ENCODE data around the gene CLMP. TPM values are rescaled to one million over a fixed set of nuclear protein-coding genes. Genes with fewer than 3 reads are reported as not detected.

The CLMP gene
- total RNA-seq, 1 experiment from 2014 or later, result 3.2 TPM

DNA sequence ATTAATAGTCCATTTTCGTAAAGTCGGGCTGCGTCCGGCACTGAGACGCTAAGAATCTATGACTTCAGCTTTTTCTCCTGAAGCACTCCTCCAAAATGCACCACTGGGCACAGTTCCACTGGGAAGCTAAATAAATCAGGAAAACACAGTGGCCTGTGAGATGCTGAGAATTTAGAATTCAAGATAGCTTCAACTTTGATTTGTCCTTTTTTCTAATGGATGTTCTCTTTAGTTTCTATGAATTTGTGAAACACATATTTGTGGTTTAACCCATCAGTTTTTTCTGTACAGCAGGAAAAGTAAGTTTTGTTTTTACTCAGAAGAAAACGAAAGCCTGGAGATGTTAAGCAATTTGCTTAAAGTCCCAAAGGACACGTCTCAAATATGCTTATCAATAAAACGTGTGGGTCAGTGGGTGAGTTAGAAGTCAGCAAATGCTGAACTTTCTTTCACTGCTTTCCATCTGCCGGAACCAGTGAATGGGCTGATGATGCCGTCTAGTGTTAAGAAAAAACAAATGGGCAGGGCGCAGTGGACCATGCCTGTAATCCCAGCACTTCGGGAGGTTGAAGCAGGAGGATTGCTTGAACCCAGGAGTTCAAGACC lies 40.7 kb upstream of the CLMP start:
- 0 out of 2 replicates have a peak, but pooled peaks cover under 1% of the 10 kb centered on the region for H3K27me3 ChIP-seq (ENCODE audit: insufficient read depth, low read length)
- ATAC-seq, result peak; percentile 81
- intact Hi-C loops (cut with micrococcal nuclease), result loop anchor here (1.0 to 5.0 kb wide), 2 partner anchors 124 to 373 kb away; no protein-coding TSS in a partner anchor
- ChIA-PET RAD21 (ENCODE audit: low non-redundant PET in 1 of 2, low total read pairs in 2 of 2, uncharacterized antibody in 2 of 2, unreplicated experiment in 2 of 2) (interaction anchor here in 1 of 2 experiments (2.0 kb wide), 1 partner anchor 133 kb away, joined by 4 read pairs; no protein-coding TSS in a partner anchor), CTCF (interaction anchor here (0.7 to 3.8 kb wide), 12 partner anchors 9 to 132 kb away, joined by 3 to 44 read pairs (median 4); no protein-coding TSS in a partner anchor), POLR2A (interaction anchor here (1.0 kb wide), 1 partner anchor 26 kb away, joined by 3 read pairs; no protein-coding TSS in a partner anchor)
- peak overlapping the region; percentile 50 for H2AFZ ChIP-seq (ENCODE audit: low read depth, low read length, poor library complexity, severe bottlenecking)
- TF ChIP-seq, protein P1, sequence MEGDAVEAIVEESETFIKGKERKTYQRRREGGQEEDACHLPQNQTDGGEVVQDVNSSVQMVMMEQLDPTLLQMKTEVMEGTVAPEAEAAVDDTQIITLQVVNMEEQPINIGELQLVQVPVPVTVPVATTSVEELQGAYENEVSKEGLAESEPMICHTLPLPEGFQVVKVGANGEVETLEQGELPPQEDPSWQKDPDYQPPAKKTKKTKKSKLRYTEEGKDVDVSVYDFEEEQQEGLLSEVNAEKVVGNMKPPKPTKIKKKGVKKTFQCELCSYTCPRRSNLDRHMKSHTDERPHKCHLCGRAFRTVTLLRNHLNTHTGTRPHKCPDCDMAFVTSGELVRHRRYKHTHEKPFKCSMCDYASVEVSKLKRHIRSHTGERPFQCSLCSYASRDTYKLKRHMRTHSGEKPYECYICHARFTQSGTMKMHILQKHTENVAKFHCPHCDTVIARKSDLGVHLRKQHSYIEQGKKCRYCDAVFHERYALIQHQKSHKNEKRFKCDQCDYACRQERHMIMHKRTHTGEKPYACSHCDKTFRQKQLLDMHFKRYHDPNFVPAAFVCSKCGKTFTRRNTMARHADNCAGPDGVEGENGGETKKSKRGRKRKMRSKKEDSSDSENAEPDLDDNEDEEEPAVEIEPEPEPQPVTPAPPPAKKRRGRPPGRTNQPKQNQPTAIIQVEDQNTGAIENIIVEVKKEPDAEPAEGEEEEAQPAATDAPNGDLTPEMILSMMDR (IDR thresholded peaks at IDR 0.05 in 2 of 3, conservative IDR thresholded peaks at IDR 0.05 in 1 of 3; ENCODE audit: borderline replicate concordance in 1 of 3, insufficient read depth in 1 of 3, low read depth in 2 of 3, low read length in 2 of 3), result peak; percentile 41 to 81 (median 53)
- no peak for TF ChIP-seq EGR1 (IDR thresholded peaks at IDR 0.05; ENCODE audit: low read depth)
- peak; percentile 90 for TF ChIP-seq RAD21 (IDR thresholded peaks at IDR 0.05; ENCODE audit: low read depth)
- DNase-seq (ENCODE audit: low read depth, low spot score), result peak; percentile 43
- H3K9me3 ChIP-seq (ENCODE audit: control insufficient read depth in 1 of 2, insufficient read depth in 1 of 2, low read depth in 1 of 2, low read length in 2 of 2), result no peaks in the 10 kb centered on the region
- no TSS peak for BruUV-seq (replicated peaks)
- H3K4me2 ChIP-seq (ENCODE audit: low read length), result no peak overlapping the region
- no peaks in the 10 kb centered on the region for H3K79me2 ChIP-seq (ENCODE audit: insufficient read depth, low read length)
- no peak overlapping the region for H3K27ac ChIP-seq (ENCODE audit: low read depth, low read length)
- no peaks in the 10 kb centered on the region for H3K4me1 ChIP-seq (ENCODE audit: control insufficient read depth in 1 of 2, insufficient read depth in 2 of 2, low read length in 2 of 2)
- H3K4me3 ChIP-seq (replicated peaks in 1 of 2; ENCODE audit: low read depth in 1 of 2, low read length in 2 of 2), result no peak overlapping the region
- H3K36me3 ChIP-seq (ENCODE audit: control insufficient read depth in 1 of 2, insufficient read depth in 2 of 2, low read length in 2 of 2), result no peaks in the 10 kb centered on the region
- no peak overlapping the region for H3K9ac ChIP-seq (ENCODE audit: low read length)
- no peaks in the 10 kb centered on the region for H4K20me1 ChIP-seq (ENCODE audit: insufficient read depth)
- H3K9me2 ChIP-seq (ENCODE audit: insufficient read depth), result no peaks in the 10 kb centered on the region

- ATAC-seq, result peak; percentile 86
- RAD21 ChIA-PET (ENCODE audit: low non-redundant PET in 1 of 2, low total read pairs in 2 of 2, uncharacterized antibody in 2 of 2, unreplicated experiment in 2 of 2), result interaction anchor here (0.6 to 2.0 kb wide), 3 partner anchors 15 to 133 kb away, joined by 3 to 4 read pairs (median 4); no protein-coding TSS in a partner anchor
These were observed 40.1 kb upstream of the CLMP start for GRCh38 chr11:123235117-123235655.

More at GRCh38 chr11:123235117-123235655, 40.1 kb upstream of the CLMP start:
- intact Hi-C loops (cut with micrococcal nuclease), result loop anchor here (5.0 kb wide), 1 partner anchor 373 kb away; no protein-coding TSS in a partner anchor
- Histone ChIP-seq H3K79me2 (ENCODE audit: insufficient read depth, low read length) (no peaks in the 10 kb centered on the region), H3K27ac (ENCODE audit: low read depth, low read length) (no peak overlapping the region), H3K9me3 (ENCODE audit: control insufficient read depth in 1 of 2, insufficient read depth in 1 of 2, low read depth in 1 of 2, low read length in 2 of 2) (no peaks in the 10 kb centered on the region), H2AFZ (ENCODE audit: low read depth, low read length, poor library complexity, severe bottlenecking) (no peak overlapping the region), H4K20me1 (ENCODE audit: insufficient read depth) (no peaks in the 10 kb centered on the region), H3K9ac (ENCODE audit: low read length) (no peak overlapping the region), H3K4me2 (ENCODE audit: low read length) (no peak overlapping the region), H3K4me1 (ENCODE audit: control insufficient read depth in 1 of 2, insufficient read depth in 2 of 2, low read length in 2 of 2) (no peaks in the 10 kb centered on the region), H3K36me3 (ENCODE audit: control insufficient read depth in 1 of 2, insufficient read depth in 2 of 2, low read length in 2 of 2) (no peaks in the 10 kb centered on the region), H3K4me3 (replicated peaks in 1 of 2; ENCODE audit: low read depth in 1 of 2, low read length in 2 of 2) (no peak overlapping the region), H3K9me2 (ENCODE audit: insufficient read depth) (no peaks in the 10 kb centered on the region), H3K27me3 (ENCODE audit: insufficient read depth, low read length) (0 out of 2 replicates have a peak, but pooled peaks cover 5% of the 10 kb centered on the region)
- TF ChIP-seq, protein P1 (IDR thresholded peaks at IDR 0.05 in 2 of 3, conservative IDR thresholded peaks at IDR 0.05 in 1 of 3; ENCODE audit: borderline replicate concordance in 1 of 3, insufficient read depth in 1 of 3, low read depth in 2 of 3, low read length in 2 of 3), result peak; percentile 34 to 91 (median 84); a peak in 5 of 6 replicates
- TF ChIP-seq POLR2AphosphoS5 (IDR thresholded peaks at IDR 0.05; ENCODE audit: low read depth, low read length) (peak; percentile 68), RAD21 (IDR thresholded peaks at IDR 0.05; ENCODE audit: low read depth) (peak; percentile 35), TCF7L2 (IDR thresholded peaks at IDR 0.05; ENCODE audit: borderline replicate concordance, extremely low read depth, insufficient read depth, insufficient read length) (no peak)
- BruUV-seq (replicated peaks), result no TSS peak
- peak; percentile 38 for DNase-seq (ENCODE audit: low read depth, low spot score)
- ChIA-PET POLR2A (interaction anchor here (1.0 kb wide), 1 partner anchor 26 kb away, joined by 3 read pairs; no protein-coding TSS in a partner anchor), CTCF (interaction anchor here (0.6 to 3.8 kb wide), 14 partner anchors 9 to 213 kb away, joined by 3 to 44 read pairs (median 4); no protein-coding TSS in a partner anchor)

Measured in HCT116 (cell line).